Nephron (organoid): ENCODE results near the gene RBBP8.

Experiments
- H3K27ac Mint-ChIP-seq, 3 experiments: 2 replicates each; pipeline ENCODE4 v1.8.0; 2020; ENCODE audit warnings: mixed read lengths in 3 of 3, mild to moderate bottlenecking in 2 of 3, moderate library complexity in 1 of 3
- H3K27me3 Mint-ChIP-seq: 2 replicates; pipeline ENCODE4 v1.8.0; 2021; ENCODE audit warnings: low read depth, mild to moderate bottlenecking, moderate library complexity, mixed read lengths
- H3K36me3 Mint-ChIP-seq: 2 replicates; pipeline ENCODE4 v1.8.0; 2020; ENCODE audit warnings: low read depth, mixed read lengths
- H3K4me1 Mint-ChIP-seq: 2 replicates; pipeline ENCODE4 v1.8.0; 2020; ENCODE audit warnings: mixed read lengths
- H3K4me3 Mint-ChIP-seq, 3 experiments: 2 replicates each; pipeline ENCODE4 v1.8.0; 2020; ENCODE audit warnings: mild to moderate bottlenecking in 3 of 3, mixed read lengths in 3 of 3, moderate library complexity in 2 of 3
- H3K9me3 Mint-ChIP-seq: 2 replicates; pipeline ENCODE4 v1.8.0; 2020; ENCODE audit warnings: mixed read lengths
- TF ChIP-seq, protein P1 (sequence below), 3 experiments: fragments of 200-600 bp; sonication (generic); IDR thresholded peaks; one replicate each; pipeline ENCODE4 v1.5.0; 2021; ENCODE audit warnings: antibody characterized with exemption in 3 of 3; ENCODE audit not compliant: unreplicated experiment in 3 of 3

RBBP8 gene

DNA sequence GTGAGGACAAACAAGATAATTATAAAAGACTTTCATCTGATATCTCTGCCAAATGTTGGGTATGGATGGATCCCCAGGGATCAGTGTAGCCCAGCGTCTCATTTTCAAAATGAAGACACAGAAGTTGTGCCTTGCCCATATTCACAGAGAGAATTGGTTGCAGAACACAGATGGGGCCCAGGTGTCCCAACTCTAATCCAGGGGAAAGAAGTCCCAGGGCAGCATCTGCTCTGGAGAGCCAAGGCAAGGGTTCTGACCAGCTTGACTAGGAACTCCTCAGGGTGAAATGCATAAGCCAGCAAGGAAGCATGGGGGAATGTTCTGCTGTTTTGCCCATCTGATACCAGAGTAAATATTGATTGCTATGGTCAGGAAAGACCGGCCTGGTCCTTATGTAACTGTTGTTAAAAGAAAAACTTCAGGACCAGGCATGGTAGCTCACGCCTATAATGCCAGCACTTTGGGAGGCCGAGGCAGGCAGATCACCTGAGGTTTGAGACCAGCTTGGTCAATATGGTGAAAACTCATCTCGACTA, 133.4 kb downstream of the RBBP8 start:
- Mint-ChIP-seq H3K4me1 (peaks cover 8% of the 10 kb centered on the region), H3K27me3 (peaks cover 4% of the 10 kb centered on the region), H3K27ac (no peak overlapping the region), H3K4me3 (no peak overlapping the region), H3K36me3 (no peaks in the 10 kb centered on the region), H3K9me3 (peaks cover 13% of the 10 kb centered on the region)
- TF ChIP-seq, protein P1, sequence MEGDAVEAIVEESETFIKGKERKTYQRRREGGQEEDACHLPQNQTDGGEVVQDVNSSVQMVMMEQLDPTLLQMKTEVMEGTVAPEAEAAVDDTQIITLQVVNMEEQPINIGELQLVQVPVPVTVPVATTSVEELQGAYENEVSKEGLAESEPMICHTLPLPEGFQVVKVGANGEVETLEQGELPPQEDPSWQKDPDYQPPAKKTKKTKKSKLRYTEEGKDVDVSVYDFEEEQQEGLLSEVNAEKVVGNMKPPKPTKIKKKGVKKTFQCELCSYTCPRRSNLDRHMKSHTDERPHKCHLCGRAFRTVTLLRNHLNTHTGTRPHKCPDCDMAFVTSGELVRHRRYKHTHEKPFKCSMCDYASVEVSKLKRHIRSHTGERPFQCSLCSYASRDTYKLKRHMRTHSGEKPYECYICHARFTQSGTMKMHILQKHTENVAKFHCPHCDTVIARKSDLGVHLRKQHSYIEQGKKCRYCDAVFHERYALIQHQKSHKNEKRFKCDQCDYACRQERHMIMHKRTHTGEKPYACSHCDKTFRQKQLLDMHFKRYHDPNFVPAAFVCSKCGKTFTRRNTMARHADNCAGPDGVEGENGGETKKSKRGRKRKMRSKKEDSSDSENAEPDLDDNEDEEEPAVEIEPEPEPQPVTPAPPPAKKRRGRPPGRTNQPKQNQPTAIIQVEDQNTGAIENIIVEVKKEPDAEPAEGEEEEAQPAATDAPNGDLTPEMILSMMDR (IDR thresholded peaks at IDR 0.05; ENCODE audit: unreplicated experiment in 3 of 3) = no peak

DNA sequence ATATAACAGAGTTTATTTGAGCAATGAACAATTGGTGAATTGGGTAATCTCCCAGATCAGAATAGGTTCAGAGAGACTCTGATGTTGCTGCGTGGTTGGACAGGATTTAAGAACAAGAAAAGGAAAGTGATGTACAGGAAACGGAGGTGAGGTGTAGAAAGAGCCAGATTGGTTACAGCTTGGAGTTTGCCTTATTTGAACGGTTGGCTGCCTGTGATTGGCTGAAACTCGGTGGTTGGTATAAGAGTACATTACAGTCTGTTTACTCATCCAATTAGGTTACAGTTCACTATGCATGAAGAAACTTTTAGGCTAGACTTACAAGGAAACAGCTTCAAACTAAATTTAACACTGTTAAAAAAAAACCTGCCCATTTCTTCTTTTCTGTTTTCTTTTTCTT, 134.1 kb downstream of the RBBP8 start:
- Mint-ChIP-seq H3K4me1 (peaks cover 8% of the 10 kb centered on the region), H3K9me3 (peaks cover 13% of the 10 kb centered on the region), H3K36me3 (no peaks in the 10 kb centered on the region), H3K27ac (no peak overlapping the region), H3K27me3 (peaks cover 4% of the 10 kb centered on the region), H3K4me3 (no peak overlapping the region)
- TF ChIP-seq, protein P1 (IDR thresholded peaks at IDR 0.05; ENCODE audit: unreplicated experiment in 3 of 3) = no peak

- TF ChIP-seq, protein P1 (IDR thresholded peaks at IDR 0.05; ENCODE audit: unreplicated experiment in 3 of 3) = no peak
- H3K36me3 Mint-ChIP-seq = no peaks in the 10 kb centered on the region
Observed at GRCh38 chr18:23068011-23068410, 134.9 kb downstream of the RBBP8 start.

DNA sequence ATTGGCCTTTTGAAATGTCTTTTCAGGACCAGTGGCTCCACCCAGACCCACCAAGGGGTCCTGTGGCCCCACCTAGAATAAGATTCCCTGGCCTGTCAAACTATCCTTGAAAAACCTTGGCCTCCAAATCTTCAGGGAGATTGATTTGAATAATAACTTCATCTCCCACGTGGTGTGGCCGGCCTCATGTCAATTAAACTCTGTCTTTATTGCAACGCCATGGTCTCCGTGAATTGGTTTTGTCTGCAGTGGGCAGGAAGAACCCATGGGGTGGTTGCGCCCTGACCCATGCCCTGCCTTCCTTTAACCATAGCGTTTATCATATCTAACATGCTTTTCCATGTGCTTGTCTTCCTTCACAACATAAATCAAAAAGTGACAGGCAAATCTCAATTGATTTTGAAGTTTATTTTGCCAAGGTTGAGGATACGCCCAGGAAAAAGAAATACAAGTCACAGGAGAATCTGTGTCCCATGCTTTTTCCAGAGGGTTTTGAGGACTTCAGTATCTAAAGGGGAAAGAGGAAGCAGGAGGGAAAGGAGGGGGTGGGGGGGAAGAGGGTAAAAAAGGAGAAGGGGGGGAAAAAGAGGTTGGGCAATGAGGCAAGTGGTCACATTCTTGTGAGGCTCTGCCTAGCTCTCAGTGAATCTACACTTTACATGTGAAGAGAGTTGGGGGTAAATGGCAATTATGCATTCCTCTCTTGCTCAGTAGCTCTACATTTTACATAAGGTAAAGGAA, 135.6 kb downstream of the RBBP8 start:
- Mint-ChIP-seq H3K36me3 (no peaks in the 10 kb centered on the region), H3K27ac (no peak overlapping the region), H3K4me1 (peaks cover 8% of the 10 kb centered on the region), H3K9me3 (peaks cover 4% of the 10 kb centered on the region), H3K4me3 (no peak overlapping the region), H3K27me3 (peaks cover 4% of the 10 kb centered on the region)
- TF ChIP-seq, protein P1 (IDR thresholded peaks at IDR 0.05; ENCODE audit: unreplicated experiment in 3 of 3) = no peak

More at GRCh38 chr18:23068011-23068410, 134.9 kb downstream of the RBBP8 start:
- Mint-ChIP-seq H3K27ac (no peak overlapping the region), H3K4me3 (no peak overlapping the region), H3K27me3 (peaks cover 4% of the 10 kb centered on the region), H3K4me1 (peaks cover 8% of the 10 kb centered on the region), H3K9me3 (peaks cover 11% of the 10 kb centered on the region)

GRCh38 chr18:23069481-23069880, 136.4 kb downstream of the RBBP8 start:
- peaks cover 8% of the 10 kb centered on the region for H3K4me1 Mint-ChIP-seq
- H3K9me3 Mint-ChIP-seq = peaks cover 4% of the 10 kb centered on the region
- H3K36me3 Mint-ChIP-seq = no peaks in the 10 kb centered on the region
- H3K27me3 Mint-ChIP-seq = peaks cover 4% of the 10 kb centered on the region
- no peak overlapping the region for H3K4me3 Mint-ChIP-seq
- TF ChIP-seq, protein P1 (IDR thresholded peaks at IDR 0.05; ENCODE audit: unreplicated experiment in 3 of 3) = no peak
- no peak overlapping the region for H3K27ac Mint-ChIP-seq

DNA sequence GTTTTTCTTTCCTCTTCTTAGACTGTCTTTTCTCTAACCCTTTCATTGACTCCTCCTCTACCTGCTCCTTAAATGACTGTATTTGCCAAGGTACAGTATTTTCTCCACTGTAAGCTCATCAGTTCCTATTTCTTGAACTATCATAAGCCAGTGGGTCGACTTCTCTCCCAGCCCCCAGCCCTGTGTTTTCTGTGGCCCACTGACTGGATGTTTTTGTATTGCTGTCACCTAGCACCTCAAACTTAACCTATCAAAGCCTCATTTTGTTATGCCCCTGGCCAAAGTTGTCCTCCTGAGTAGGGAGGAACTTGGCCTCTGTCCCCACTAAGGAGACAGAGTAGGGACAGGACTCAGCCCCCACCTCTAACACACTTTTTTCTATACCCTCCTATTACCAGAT, 136.8 kb downstream of the RBBP8 start:
- TF ChIP-seq, protein P1 (IDR thresholded peaks at IDR 0.05; ENCODE audit: unreplicated experiment in 3 of 3) = no peak
- no peaks in the 10 kb centered on the region for H3K36me3 Mint-ChIP-seq
- no peak overlapping the region for H3K4me3 Mint-ChIP-seq
- H3K4me1 Mint-ChIP-seq = peaks cover 8% of the 10 kb centered on the region
- H3K9me3 Mint-ChIP-seq = peaks cover 4% of the 10 kb centered on the region
- peaks cover 4% of the 10 kb centered on the region for H3K27me3 Mint-ChIP-seq
- H3K27ac Mint-ChIP-seq = no peak overlapping the region
